NCI-H345 treated with DMSO at 0.1 percent for 48 hours (cell line): ENCODE measurements around the gene DCLRE1A.
A peak's percentile ranks its signal among the peaks of the same experiment; 100 is the strongest.
"Not testable (repeated sequence)": the region's sequence is repeated elsewhere in the genome, so short reads cannot be mapped to it uniquely, and the experiment has no call there.

Source experiments
- DNase-seq: peaks from one replicate; lab custom pipeline; 2025; ENCODE audit not compliant: unreplicated experiment; lab: John Stamatoyannopoulos, UW

Gene DCLRE1A

GRCh38 chr10:113859261-113859660 lies 5.4 kb upstream of the DCLRE1A start:
- no peak for DNase-seq

GRCh38 chr10:113858541-113858940 lies 4.7 kb upstream of the DCLRE1A start:
- DNase-seq, result no peak

- DNase-seq, result no peak
Measured at GRCh38 chr10:113857210-113857609, 3.3 kb upstream of the DCLRE1A start.

- DNase-seq, result no peak
Measured at GRCh38 chr10:113856563-113856962, 2.7 kb upstream of the DCLRE1A start.

GRCh38 chr10:113854761-113855588 lies 1.1 kb upstream of the DCLRE1A start:
- no peak for DNase-seq

- peak; percentile 31 for DNase-seq
Measured at GRCh38 chr10:113853578-113854012, 287 bp downstream of the DCLRE1A start.

- DNase-seq, result no peak
Measured at GRCh38 chr10:113849946-113850345, 3.9 kb downstream of the DCLRE1A start.

- no peak for DNase-seq
Measured at GRCh38 chr10:113849140-113849803, 4.6 kb downstream of the DCLRE1A start.

GRCh38 chr10:113846036-113846435 lies 7.8 kb downstream of the DCLRE1A start:
- DNase-seq, result no peak

- no peak for DNase-seq
Measured at GRCh38 chr10:113843972-113844485, 9.9 kb downstream of the DCLRE1A start.

GRCh38 chr10:113842171-113842570 lies 11.7 kb downstream of the DCLRE1A start:
- DNase-seq, result no peak

GRCh38 chr10:113828567-113828966 lies 25.3 kb downstream of the DCLRE1A start:
- DNase-seq, result not testable (repeated sequence)

- no peak for DNase-seq
Measured at GRCh38 chr10:113825791-113826190, 28.1 kb downstream of the DCLRE1A start.

GRCh38 chr10:113823389-113823788 lies 30.5 kb downstream of the DCLRE1A start:
- DNase-seq, result no peak

GRCh38 chr10:113822174-113822573 lies 31.7 kb downstream of the DCLRE1A start:
- DNase-seq, result no peak

- DNase-seq, result not testable (repeated sequence)
Measured at GRCh38 chr10:113821306-113821705, 32.6 kb downstream of the DCLRE1A start.

GRCh38 chr10:113820507-113820906 lies 33.4 kb downstream of the DCLRE1A start:
- no peak for DNase-seq

GRCh38 chr10:113819989-113820388 lies 33.9 kb downstream of the DCLRE1A start:
- DNase-seq, result no peak

- not testable (repeated sequence) for DNase-seq
Measured at GRCh38 chr10:113814700-113815099, 39.2 kb downstream of the DCLRE1A start.

GRCh38 chr10:113808168-113808567 lies 45.7 kb downstream of the DCLRE1A start:
- no peak for DNase-seq

- DNase-seq, result no peak
Measured at GRCh38 chr10:113806503-113806902, 47.4 kb downstream of the DCLRE1A start.

GRCh38 chr10:113802997-113803396 lies 50.9 kb downstream of the DCLRE1A start:
- no peak for DNase-seq
